K562 (cell line): ENCODE measurements around the gene NAT8. TPM values are rescaled to one million over a fixed set of nuclear protein-coding genes. Genes with fewer than 3 reads are reported as not detected.

Experiments
- ATAC-seq: fragments of 200-7000 bp; cut with Tn5 transposase; 3 replicates; pipeline ENCODE4 v1.9.1; 2020; ENCODE audit warnings: moderate library complexity
- BruUV-seq: library from RNA; stranded (reverse); fragments of 400-500 nt; replicated peaks from 2 replicates; lab custom pipeline; 2021; lab: Mats Ljungman, UMichigan
- CTCF ChIA-PET: fragments of 300-600 bp; formaldehyde crosslinking; extraction: SDS; loops from one replicate; lab custom pipeline; 2021; ENCODE audit warnings: low intra/inter-chr PET ratio; lab: Yijun Ruan, JAX
- POLR2A ChIA-PET: fragments of 300-600, 350-650 bp; sonication (Branson Sonifier 250); formaldehyde crosslinking; extraction: SDS; loops from one replicate; lab custom pipeline; 2021; ENCODE audit warnings: antibody characterized with exemption, inconsistent platforms; lab: Yijun Ruan, JAX
- DNase-seq, 4 experiments: peaks; one replicate each; pipeline versions ENCODE4 v3.0.0 to v3.0.0-alpha.2; 2011 to 2018; ENCODE audit warnings: low spot score in 3 of 4, mixed read lengths in 3 of 4; ENCODE audit errors: extremely low read depth in 1 of 4
- FAIRE-seq: peaks from 2 replicates; lab custom pipeline; 2011; peaks lifted over from hg19 to GRCh38; lab: Jason Lieb, UNC
- H2AFZ ChIP-seq: 2 replicates; pipeline ENCODE4 v1.6.0; 2011; ENCODE audit warnings: low read depth, low read length, control low read depth, inconsistent platforms
- H3K27ac ChIP-seq: fragments of 200-600 bp; 3 replicates; pipeline ENCODE4 v1.8.0; 2011; ENCODE audit warnings: low read depth, mild to moderate bottlenecking, control low read depth, inconsistent platforms, low read length, moderate library complexity, mixed read lengths; ENCODE audit errors: extremely low read depth
- H3K27me3 ChIP-seq, 2 experiments: fragments of 300-600 bp in 1 of 2; 2 replicates in 1 of 2; 3 replicates in 1 of 2; pipeline versions ENCODE4 v1.6.0 to v1.8.0; 2011; ENCODE audit warnings: inconsistent platforms in 2 of 2, low read length in 2 of 2, mild to moderate bottlenecking in 1 of 2, mixed read lengths in 1 of 2, moderate library complexity in 1 of 2; ENCODE audit not compliant: control insufficient read depth in 2 of 2, insufficient read depth in 2 of 2
- H3K36me3 ChIP-seq: fragments of 300-600 bp; 3 replicates; pipeline ENCODE4 v1.8.0; 2011; ENCODE audit warnings: mild to moderate bottlenecking, low read length, inconsistent platforms; ENCODE audit not compliant: control insufficient read depth, insufficient read depth
- H3K4me1 ChIP-seq, 2 experiments: fragments of 200-600 bp in 1 of 2; replicated peaks in 1 of 2; 2 replicates in 1 of 2; 3 replicates in 1 of 2; pipeline versions ENCODE4 v1.5.1 to v1.8.0; 2011; ENCODE audit warnings: inconsistent platforms in 2 of 2, low read length in 2 of 2, mild to moderate bottlenecking in 1 of 2, mixed read lengths in 1 of 2, moderate library complexity in 1 of 2; ENCODE audit not compliant: control insufficient read depth in 2 of 2, insufficient read depth in 2 of 2
- H3K4me2 ChIP-seq: 2 replicates; pipeline ENCODE4 v1.6.1; 2011; ENCODE audit warnings: low read length, control low read depth, inconsistent platforms, mixed read lengths; ENCODE audit not compliant: insufficient read depth
- H3K4me3 ChIP-seq: fragments of 200-600 bp; sonication (generic), shearing (Covaris generic); 2 replicates; pipeline ENCODE4 v1.5.1; 2016; ENCODE audit warnings: control low read depth, inconsistent platforms
- H3K79me2 ChIP-seq: fragments of 200-600 bp; 3 replicates; pipeline ENCODE4 v1.8.0; 2011; ENCODE audit warnings: low read length, inconsistent platforms; ENCODE audit not compliant: control insufficient read depth, insufficient read depth
- H3K9ac ChIP-seq, 2 experiments: 2 replicates each; pipeline versions ENCODE4 v1.6.0 to v1.6.1; 2011; ENCODE audit warnings: low read depth in 2 of 2, low read length in 2 of 2, control low read depth in 1 of 2, inconsistent platforms in 1 of 2, mild to moderate bottlenecking in 1 of 2, mixed read lengths in 1 of 2; ENCODE audit not compliant: insufficient read depth in 1 of 2
- H3K9me1 ChIP-seq: one replicate; pipeline ENCODE4 v1.6.0; 2011; ENCODE audit warnings: inconsistent platforms, mild to moderate bottlenecking, low read length, moderate library complexity; ENCODE audit not compliant: control insufficient read depth, insufficient read depth
- H3K9me3 ChIP-seq: replicated peaks from 2 replicates; pipeline ENCODE4 v1.5.1; 2011; ENCODE audit warnings: low read depth, low read length, inconsistent platforms; ENCODE audit not compliant: control insufficient read depth, insufficient read depth
- H4K20me1 ChIP-seq: replicated peaks from 2 replicates; pipeline ENCODE4 v1.6.1; 2011; ENCODE audit warnings: low read length, inconsistent platforms, mixed read lengths; ENCODE audit not compliant: control insufficient read depth, insufficient read depth
- FIP1L1 ChIP-seq: fragments of 200-400 bp; formaldehyde crosslinking; IDR thresholded peaks from 2 replicates; pipeline ENCODE4 v1.6.1; 2018; ENCODE audit warnings: mild to moderate bottlenecking, low read depth, low read length; ENCODE audit not compliant: poor library complexity, severe bottlenecking
- HIVEP1 ChIP-seq: fragments of 250-450 bp; sonication (Bioruptor Pico); IDR thresholded peaks from 2 replicates; pipeline ENCODE4 v1.4.0; 2020; ENCODE audit warnings: mild to moderate bottlenecking
- NCOA6 ChIP-seq: fragments of 450-650 bp; IDR thresholded peaks from 2 replicates; pipeline ENCODE4 v1.6.1; 2017; ENCODE audit warnings: mild to moderate bottlenecking
- RBFOX2 ChIP-seq: fragments of 200-400 bp; formaldehyde crosslinking; IDR thresholded peaks from 2 replicates; pipeline ENCODE4 v1.6.1; 2017; ENCODE audit warnings: low read depth, mild to moderate bottlenecking, low read length, moderate library complexity
- REST ChIP-seq, 2 experiments: fragments of 450-650 bp; formaldehyde crosslinking in 1 of 2; IDR thresholded peaks; 2 replicates each; pipeline versions ENCODE4 v1.4.0 to v1.6.1; 2014 to 2020; ENCODE audit warnings: mild to moderate bottlenecking in 2 of 2, borderline replicate concordance in 1 of 2, low read depth in 1 of 2
- WGBS: fragments of 100-300 bp; shearing (Covaris generic); methylation state at CpG from one replicate; pipeline ENCODE4 v1.1.6; 2016; ENCODE audit warnings: low coverage, mixed read lengths; ENCODE audit not compliant: insufficient coverage; ENCODE audit errors: missing lambda C conversion rate; 5-methylcytosine and 5-hydroxymethylcytosine counted together
- in situ Hi-C: fragments of 300-500 bp; cut with MboI; formaldehyde crosslinking; loops from 4 replicates; pipeline ENCODE4 v1.15.0; 2018; ENCODE audit warnings: inconsistent platforms, mixed read lengths
- intact Hi-C: fragments of 100-400 bp; cut with micrococcal nuclease; formaldehyde crosslinking; loops from 2 replicates; pipeline ENCODE4 v1.14.2; 2022
- polyA plus RNA-seq, 8 experiments: library from polyadenylated mRNA; depleted of rRNA in 4 of 8; stranded (reverse) in 5 of 8; unstranded in 3 of 8; fragments of >200 nt; fragmentation: Nextera tagmentation in 2 of 8; fragmentation: Illumina TruSeq in 1 of 8; extraction: Ambion mirVana in 2 of 8; extraction: Trizol in 1 of 8; gene quantifications; 2 replicates each; pipeline versions ENCODE4 v1.2.1 to v1.2.3, GENCODE V29; 2011 to 2014; ENCODE audit warnings: inconsistent platforms in 1 of 8, missing spikeins in 1 of 8
- total RNA-seq, 7 experiments: library from RNA; depleted of rRNA in 6 of 7; stranded (reverse); fragments of >200 nt in 6 of 7; fragmentation: Illumina TruSeq in 2 of 7; extraction: Trizol in 2 of 7; gene quantifications; 2 replicates each; pipeline versions ENCODE4 v1.2.1 to v1.2.3, GENCODE V29; 2011 to 2021; ENCODE audit warnings: low replicate concordance in 1 of 7

The NAT8 gene
- total and polyA plus RNA-seq, 9 of the 15 experiments (the other 6 are each of a cell fraction or from before 2014, with no cell fraction given) = not detected

GRCh38 chr2:73640946-73641766 lies 1.1 kb downstream of the NAT8 start:
- no peak for ATAC-seq
- H3K9me1 ChIP-seq = no peaks in the 10 kb centered on the region
- no peaks in the 10 kb centered on the region for H3K36me3 ChIP-seq
- H3K9me3 ChIP-seq = no peaks in the 10 kb centered on the region; the same call in 1 of the 2 replicates
- no peaks in the 10 kb centered on the region for H3K4me1 ChIP-seq
- intact Hi-C loops (no loop called here), in situ Hi-C loops (loop anchor here (5.0 kb wide), 1 partner anchor 61 kb away; no protein-coding TSS in a partner anchor)
- TF ChIP-seq HIVEP1 = no peak
- no peaks in the 10 kb centered on the region for H3K79me2 ChIP-seq
- 0 out of 4 replicates have a peak overlapping the region, but pooled peaks of 1 of the 2 experiments have one; percentile 17 for H3K9ac ChIP-seq
- DNase-seq = no peak
- 1% methylated on average over 19 of the region's 19 CpGs for WGBS
- H3K27me3 ChIP-seq = peaks cover 12 to 41% of the 10 kb centered on the region in 2 experiments; a peak in 4 of 5 replicates
- BruUV-seq = no TSS peak
- H4K20me1 ChIP-seq = no peaks in the 10 kb centered on the region
- no peak overlapping the region for H3K27ac ChIP-seq
- no peak overlapping the region for H3K4me3 ChIP-seq
- FAIRE-seq = no peak
- H3K4me2 ChIP-seq = no peak overlapping the region
- H2AFZ ChIP-seq = no peak overlapping the region
- ChIA-PET CTCF (no interaction called here), POLR2A (no interaction called here)

DNA sequence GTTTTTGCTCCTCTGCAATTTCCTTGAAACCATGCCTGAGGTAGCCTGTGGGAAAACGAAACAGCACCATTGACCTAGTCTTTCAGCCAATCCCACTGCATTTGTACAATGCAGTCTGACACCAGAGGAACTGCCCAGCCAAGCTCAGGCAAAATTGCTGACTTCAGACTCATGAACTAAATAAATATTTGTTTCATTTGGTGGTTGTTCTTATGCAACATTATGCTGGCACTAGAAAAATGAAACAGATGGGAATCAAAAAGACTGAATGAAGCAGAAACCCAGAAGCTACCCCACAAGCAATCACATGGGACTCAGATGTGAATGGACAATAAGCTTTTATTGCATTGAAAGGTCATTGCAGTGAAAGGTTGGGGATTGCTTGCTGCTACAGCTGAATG lies 1.7 kb downstream of the NAT8 start:
- no peaks in the 10 kb centered on the region; the same call in 1 of the 2 replicates for H3K9me3 ChIP-seq
- 0% methylated on average over 1 of the region's 1 CpG for WGBS
- H3K9ac ChIP-seq = no peak overlapping the region
- CTCF ChIA-PET = no interaction called here
- no peaks in the 10 kb centered on the region for H3K79me2 ChIP-seq
- no peaks in the 10 kb centered on the region for H3K36me3 ChIP-seq
- POLR2A ChIA-PET = no interaction called here
- no peak overlapping the region for H2AFZ ChIP-seq
- in situ Hi-C loops = loop anchor here (5.0 kb wide), 1 partner anchor 62 kb away; no protein-coding TSS in a partner anchor
- TF ChIP-seq FIP1L1 = no peak
- TF ChIP-seq RBFOX2 = no peak
- no peak for TF ChIP-seq NCOA6
- no peak for TF ChIP-seq REST (IDR thresholded peaks at IDR 0.05; ENCODE audit: borderline replicate concordance)
- TF ChIP-seq REST (CRISPR knock-in tag; IDR thresholded peaks at IDR 0.05; ENCODE audit: low read depth) = no peak
- no peak overlapping the region for H3K4me3 ChIP-seq
- intact Hi-C loops = no loop called here
- no peaks in the 10 kb centered on the region for H3K9me1 ChIP-seq
- H3K4me1 ChIP-seq = no peaks in the 10 kb centered on the region
- ATAC-seq (no peak), DNase-seq (no peak), FAIRE-seq (no peak)
- H3K27me3 ChIP-seq = peaks cover 12 to 41% of the 10 kb centered on the region in 2 experiments; a peak in 4 of 5 replicates
- no peak overlapping the region for H3K27ac ChIP-seq
- H3K4me2 ChIP-seq = no peak overlapping the region
- BruUV-seq = no TSS peak
- no peaks in the 10 kb centered on the region for H4K20me1 ChIP-seq
